Ramos (cell line): ENCODE results near the gene HOXB4.

ENCODE experiments used
- in situ Hi-C: fragments of 300-500 bp; cut with MboI; formaldehyde crosslinking; loops from one replicate; pipeline ENCODE4 v1.14.3; 2022; ENCODE audit warnings: low sequenced_read_pairs; ENCODE audit not compliant: unreplicated experiment

HOXB4 gene

GRCh38 chr17:48590607-48591161 is 12.5 kb upstream of the HOXB4 start:
- in situ Hi-C loops: no loop called here

- in situ Hi-C loops: no loop called here
Observed at GRCh38 chr17:48589831-48590606, 11.9 kb upstream of the HOXB4 start, which contains the start of gene HOXB3. HOXB3 (minus strand) TSS chr17:48590241; CDS start chr17:48552474, 37,767 bp downstream.

- in situ Hi-C loops: no loop called here
Observed at GRCh38 chr17:48589060-48589830, 11.1 kb upstream of the HOXB4 start.

GRCh38 chr17:48588528-48588927 is 10.4 kb upstream of the HOXB4 start:
- in situ Hi-C loops: no loop called here

- in situ Hi-C loops: no loop called here
Observed at GRCh38 chr17:48588074-48588415, 9.9 kb upstream of the HOXB4 start.

- in situ Hi-C loops: no loop called here
Observed at GRCh38 chr17:48587276-48588073, 9.3 kb upstream of the HOXB4 start.

- in situ Hi-C loops: no loop called here
Observed at GRCh38 chr17:48586355-48587258, 8.5 kb upstream of the HOXB4 start.

GRCh38 chr17:48584223-48584741 is 6.1 kb upstream of the HOXB4 start:
- in situ Hi-C loops: no loop called here

- in situ Hi-C loops: no loop called here
Observed at GRCh38 chr17:48583708-48584222, 5.6 kb upstream of the HOXB4 start.

- in situ Hi-C loops: no loop called here
Observed at GRCh38 chr17:48582750-48583069, 4.6 kb upstream of the HOXB4 start.

GRCh38 chr17:48579760-48580554 is 1.8 kb upstream of the HOXB4 start:
- in situ Hi-C loops: no loop called here

- in situ Hi-C loops: no loop called here
Observed at GRCh38 chr17:48579471-48579759, 1.3 kb upstream of the HOXB4 start.

GRCh38 chr17:48578616-48579470 is 693 bp upstream of the HOXB4 start:
- in situ Hi-C loops: no loop called here

GRCh38 chr17:48577330-48577945 is 712 bp downstream of the HOXB4 start:
- in situ Hi-C loops: no loop called here

- in situ Hi-C loops: no loop called here
Observed at GRCh38 chr17:48576479-48577309, 1.5 kb downstream of the HOXB4 start.

GRCh38 chr17:48575673-48576478 is 2.3 kb downstream of the HOXB4 start:
- in situ Hi-C loops: no loop called here
